PC-9 (cell line): ENCODE data around the gene PLA2G4A. TPM values are rescaled to one million over a fixed set of nuclear protein-coding genes. Genes with fewer than 3 reads are reported as not detected.

ENCODE experiments used
- BruUV-seq: library from RNA; stranded (reverse); fragments of 400-500 nt; replicated peaks from 2 replicates; lab custom pipeline; 2021; lab: Mats Ljungman, UMichigan
- CTCF ChIA-PET: fragments of 300-600 bp; sonication (Branson Sonifier 250); formaldehyde crosslinking; loops from one replicate; lab custom pipeline; 2022; ENCODE audit warnings: antibody characterized with exemption; lab: Charles Lee
- POLR2A ChIA-PET: fragments of 300-600 bp; sonication (Branson Sonifier 250); formaldehyde crosslinking; loops from one replicate; lab custom pipeline; 2022; ENCODE audit warnings: antibody characterized with exemption; ENCODE audit not compliant: unreplicated experiment; lab: Charles Lee
- DNase-seq, 2 experiments: peaks; one replicate each; pipeline versions ENCODE4 v3.0.0 to v3.0.0-alpha.2; 2015 to 2022; ENCODE audit warnings: mixed read lengths in 1 of 2
- H2AFZ ChIP-seq: fragments of 200-600 bp; sonication (generic); 2 replicates; pipeline ENCODE4 v1.8.1; 2017; ENCODE audit warnings: antibody characterized with exemption
- H3F3A ChIP-seq: fragments of 200-600 bp; sonication (generic); 2 replicates; pipeline ENCODE4 v1.8.1; 2017; ENCODE audit warnings: antibody characterized with exemption, mild to moderate bottlenecking, low read depth; ENCODE audit not compliant: insufficient read depth
- H3K27ac ChIP-seq: fragments of 200-600 bp; sonication (generic); 2 replicates; pipeline ENCODE4 v1.6.1; 2016; ENCODE audit warnings: mixed run types
- H3K27me3 ChIP-seq: fragments of 200-600 bp; sonication (generic); 2 replicates; pipeline ENCODE4 v1.6.1; 2016; ENCODE audit warnings: low read depth, mixed run types; ENCODE audit not compliant: insufficient read depth
- H3K36me3 ChIP-seq: fragments of 200-600 bp; sonication (generic); 2 replicates; pipeline ENCODE4 v1.6.1; 2016; ENCODE audit warnings: low read depth, mixed run types
- H3K4me1 ChIP-seq: fragments of 200-600 bp; sonication (generic); replicated peaks from 2 replicates; pipeline ENCODE4 v1.6.1; 2016; ENCODE audit warnings: mixed run types; ENCODE audit not compliant: insufficient read depth
- H3K4me2 ChIP-seq: fragments of 200-600 bp; sonication (generic); 2 replicates; pipeline ENCODE4 v1.6.1; 2017; ENCODE audit warnings: mixed run types
- H3K4me3 ChIP-seq: fragments of 200-600 bp; sonication (generic); 2 replicates; pipeline ENCODE4 v1.6.1; 2016; ENCODE audit warnings: mixed run types
- H3K79me2 ChIP-seq: fragments of 200-600 bp; sonication (generic); 2 replicates; pipeline ENCODE4 v1.6.1; 2017; ENCODE audit warnings: low read depth, mixed run types
- H3K9me2 ChIP-seq: fragments of 200-600 bp; sonication (generic); 2 replicates; pipeline ENCODE4 v1.8.1; 2017; ENCODE audit warnings: mild to moderate bottlenecking; ENCODE audit not compliant: insufficient read depth
- H3K9me3 ChIP-seq: fragments of 200-600 bp; sonication (generic); 2 replicates; pipeline ENCODE4 v1.8.1; 2016; ENCODE audit warnings: low read depth; ENCODE audit not compliant: insufficient read depth
- H4K20me1 ChIP-seq: fragments of 200-600 bp; sonication (generic); 2 replicates; pipeline ENCODE4 v1.8.1; 2017; ENCODE audit not compliant: insufficient read depth
- CTCF ChIP-seq: fragments of 200-600 bp; sonication (generic); conservative IDR thresholded peaks from 2 replicates; pipeline ENCODE4 v1.6.1; 2017; ENCODE audit warnings: mixed run types, antibody characterized with exemption, mild to moderate bottlenecking, moderate library complexity
- EZH2 ChIP-seq: fragments of 200-600 bp; sonication (generic); IDR thresholded peaks from 2 replicates; pipeline ENCODE4 v1.8.0; 2017; ENCODE audit warnings: antibody characterized with exemption, low read depth
- intact Hi-C: fragments of 100-400 bp; cut with micrococcal nuclease; formaldehyde crosslinking; loops from one replicate; pipeline ENCODE4 v1.10.0; 2022; ENCODE audit not compliant: unreplicated experiment
- total RNA-seq: library from RNA; stranded (reverse); gene quantifications from 2 replicates; pipeline ENCODE4 v1.2.3, GENCODE V29; 2021

PLA2G4A gene
- total RNA-seq, 1 experiment from 2014 or later, result 3.3 TPM

GRCh38 chr1:186882372-186883134 is 53.8 kb downstream of the PLA2G4A start:
- Histone ChIP-seq H3K79me2 (no peaks in the 10 kb centered on the region), H3K9me3 (no peaks in the 10 kb centered on the region), H3K4me3 (no peak overlapping the region), H4K20me1 (no peaks in the 10 kb centered on the region), H3K36me3 (no peaks in the 10 kb centered on the region), H3K27ac (no peak overlapping the region), H3F3A (no peaks in the 10 kb centered on the region), H3K27me3 (no peaks in the 10 kb centered on the region), H3K4me2 (no peak overlapping the region), H3K4me1 (no peaks in the 10 kb centered on the region), H2AFZ (no peak overlapping the region), H3K9me2 (no peaks in the 10 kb centered on the region)
- ChIA-PET CTCF (no interaction called here), POLR2A (no interaction called here)
- intact Hi-C loops, result no loop called here
- no TSS peak for BruUV-seq
- TF ChIP-seq CTCF (no peak), EZH2 (no peak)
- DNase-seq, result no peak

- H2AFZ ChIP-seq, result no peak overlapping the region
- H3K79me2 ChIP-seq, result no peaks in the 10 kb centered on the region
- no peaks in the 10 kb centered on the region for H3K27me3 ChIP-seq
- no TSS peak for BruUV-seq
- H4K20me1 ChIP-seq, result no peaks in the 10 kb centered on the region
- ChIA-PET POLR2A (no interaction called here), CTCF (no interaction called here)
- no peak overlapping the region for H3K4me2 ChIP-seq
- no peak for DNase-seq
- H3K9me3 ChIP-seq, result no peaks in the 10 kb centered on the region
- no peaks in the 10 kb centered on the region for H3K36me3 ChIP-seq
- H3K4me1 ChIP-seq, result no peaks in the 10 kb centered on the region
- no peaks in the 10 kb centered on the region for H3K9me2 ChIP-seq
- H3K4me3 ChIP-seq, result no peak overlapping the region
- no peak for TF ChIP-seq CTCF
- TF ChIP-seq EZH2, result no peak
- intact Hi-C loops, result no loop called here
- H3F3A ChIP-seq, result no peaks in the 10 kb centered on the region
- no peak overlapping the region for H3K27ac ChIP-seq
Observed at GRCh38 chr1:186884251-186884650, 55.5 kb downstream of the PLA2G4A start.

GRCh38 chr1:186887203-186887602 is 58.5 kb downstream of the PLA2G4A start:
- H3F3A ChIP-seq, result no peaks in the 10 kb centered on the region
- TF ChIP-seq EZH2, result no peak
- no peak for TF ChIP-seq CTCF
- no peak overlapping the region for H2AFZ ChIP-seq
- no peaks in the 10 kb centered on the region for H3K9me3 ChIP-seq
- no peaks in the 10 kb centered on the region for H4K20me1 ChIP-seq
- BruUV-seq, result no TSS peak
- CTCF ChIA-PET, result no interaction called here
- H3K79me2 ChIP-seq, result no peaks in the 10 kb centered on the region
- no peak overlapping the region for H3K27ac ChIP-seq
- no peaks in the 10 kb centered on the region for H3K36me3 ChIP-seq
- no peak overlapping the region for H3K4me2 ChIP-seq
- H3K4me1 ChIP-seq, result no peaks in the 10 kb centered on the region
- H3K9me2 ChIP-seq, result no peaks in the 10 kb centered on the region
- intact Hi-C loops, result no loop called here
- POLR2A ChIA-PET, result no interaction called here
- no peak for DNase-seq
- no peaks in the 10 kb centered on the region for H3K27me3 ChIP-seq
- H3K4me3 ChIP-seq, result no peak overlapping the region
